Measurements from ENCODE around the gene ZCCHC24. TPM values are rescaled to one million over a fixed set of nuclear protein-coding genes. Genes with fewer than 3 reads are reported as not detected.

Gene ZCCHC24
- total RNA-seq (5.7 and 8.4 TPM in 2 replicates), polyA plus RNA-seq (4.7 and 5.2 TPM in 2 replicates), polyA minus RNA-seq (6.0 and 6.3 TPM in 2 replicates), Bru-seq, nascent RNA (percentile 45 among the genes with signal in this experiment), BruChase-seq, experiment 1, labeled RNA remaining after a 6-hour chase (percentile 46 among the genes with signal in this experiment), BruChase-seq, experiment 2, labeled RNA remaining after a 2-hour chase (percentile 46 among the genes with signal in this experiment)
- 4.5 and 4.6 TPM in 2 replicates for polyA plus RNA-seq (2011; cell fraction: cytosol; rRNA removed)
- polyA plus RNA-seq (2011; cell fraction: nucleus; rRNA removed), result 2.9 and 3.2 TPM in 2 replicates
- 3.6 and 6.8 TPM in 2 replicates for polyA plus RNA-seq (2012)
- polyA minus RNA-seq (2011; cell fraction: cytosol; rRNA and poly(A)+ RNA removed), result 2.6 TPM
- 1.9 and 2.9 TPM in 2 replicates for polyA minus RNA-seq (2011; cell fraction: nucleus; rRNA and poly(A)+ RNA removed)
- long read RNA-seq, full-length matches to known transcripts, result 6 of 11 reads
- long read RNA-seq, partial matches to known transcripts, result 0 of 11 reads
- long read RNA-seq, other reads (novel, unspliced or antisense), result 5 of 11 reads

DNA sequence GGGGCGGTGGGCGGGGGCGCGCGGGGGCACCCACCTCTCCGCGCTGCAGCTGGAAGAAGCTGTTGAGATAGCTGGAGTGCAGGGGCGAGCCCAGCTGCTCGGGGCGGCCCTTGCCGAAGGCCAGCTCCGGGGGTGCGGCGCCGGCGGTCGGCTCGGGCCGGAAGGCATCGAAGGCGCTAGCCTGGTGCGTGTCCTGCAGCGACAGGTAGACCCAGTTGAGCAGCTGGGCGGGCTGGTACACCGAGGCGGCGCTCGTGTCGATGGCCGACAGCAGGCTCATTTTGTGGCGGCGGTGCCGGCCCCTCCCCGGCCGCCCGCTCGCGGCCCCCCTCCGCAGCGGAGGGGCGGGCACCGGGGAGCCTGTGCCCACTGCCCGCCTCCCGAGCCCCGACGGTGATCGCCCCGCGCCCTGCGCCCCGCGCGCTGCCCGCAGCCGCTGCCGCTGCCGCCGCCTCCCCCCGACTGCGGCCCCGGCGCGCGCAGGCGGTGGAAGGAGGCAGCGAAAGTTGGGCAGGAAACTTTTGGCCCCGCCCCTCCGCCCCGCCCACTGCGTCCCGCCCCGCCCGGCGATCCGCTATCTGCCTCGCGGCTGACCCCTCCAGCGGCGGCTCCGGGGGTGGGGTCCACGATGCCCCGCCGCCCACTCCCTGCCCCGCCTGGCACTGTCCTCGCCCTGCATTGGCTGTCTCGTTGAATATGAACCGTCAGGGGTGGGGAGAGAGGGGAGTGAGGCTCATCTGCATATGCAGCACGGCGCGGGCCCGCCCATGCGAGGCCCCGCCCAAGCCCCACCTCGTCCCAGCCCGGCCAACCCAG is at the start of gene ZCCHC24:
TSS of gene ZCCHC24 (minus strand) at position 464 of the 816 bp plus-strand sequence. CDS start at position 280, 184 bp downstream.
- CTCF ChIA-PET, result interaction anchor here (0.8 to 2.7 kb wide), 6 partner anchors 10 to 71 kb away, joined by 3 to 20 read pairs (median 5); no protein-coding TSS in a partner anchor
- intact Hi-C loops (cut with micrococcal nuclease), result no loop called here
- BruUV-seq (replicated peaks), result no TSS peak
- peak within 1 kb of the TSS; percentile 45 to 65 (median 64) for H3K4me3 ChIP-seq (replicated peaks in 1 of 3; ENCODE audit: insufficient read depth in 1 of 3, low read depth in 1 of 3, low read length in 3 of 3)
- H3K79me2 ChIP-seq (ENCODE audit: control insufficient read depth, insufficient read depth, low read length), result no peaks in the 10 kb centered on the region
- peak within 1 kb of the TSS; percentile 92 for H3K4me2 ChIP-seq (ENCODE audit: insufficient read depth, low read length)
- no peaks in the 10 kb centered on the region for H3K36me3 ChIP-seq (ENCODE audit: control insufficient read depth in 2 of 2, extremely low read depth in 1 of 2, insufficient read depth in 2 of 2, low read length in 2 of 2)
- no peaks in the 10 kb centered on the region for H4K20me1 ChIP-seq (replicated peaks; ENCODE audit: control insufficient read depth, extremely low read depth, insufficient read depth, low read length)
- no peaks in the 10 kb centered on the region for H3K9me1 ChIP-seq (replicated peaks; ENCODE audit: control insufficient read depth, extremely low read depth, insufficient read depth, low read length)
- H3K9ac ChIP-seq (replicated peaks; ENCODE audit: extremely low read depth, insufficient read depth, low read length), result peak within 1 kb of the TSS; percentile 67
- H2AFZ ChIP-seq (ENCODE audit: low read depth, low read length), result peak within 1 kb of the TSS; percentile 99
- H3K9me3 ChIP-seq (replicated peaks; ENCODE audit: control insufficient read depth, insufficient read depth, low read length), result no peaks in the 10 kb centered on the region
- FAIRE-seq, result peak; percentile 92
- POLR2A ChIA-PET, result interaction anchor here (0.6 kb wide), 1 partner anchor 22 kb away, joined by 9 read pairs; no protein-coding TSS in a partner anchor
- no peaks in the 10 kb centered on the region for H3K27me3 ChIP-seq (ENCODE audit: control insufficient read depth in 2 of 2, insufficient read depth in 2 of 2, low read length in 2 of 2)
- H3K4me1 ChIP-seq (ENCODE audit: control insufficient read depth, extremely low read depth, insufficient read depth, low read length), result peaks cover 19% of the 10 kb centered on the region
- no peak within 1 kb of the TSS for H3K27ac ChIP-seq (ENCODE audit: insufficient read depth, low read depth, low read length)
- DNase-seq (ENCODE audit: low read depth, low spot score), result peak; percentile 98
- TF ChIP-seq POLR2AphosphoS5 (IDR thresholded peaks at IDR 0.05; ENCODE audit: insufficient read depth, low read depth, low read length) (peak; percentile 57), MYC (IDR thresholded peaks at IDR 0.05; ENCODE audit: low read depth, low read length) (no peak), POLR2A (IDR thresholded peaks at IDR 0.05; ENCODE audit: low read depth, low read length) (peak; percentile 62), GATA2 (IDR thresholded peaks at IDR 0.05; ENCODE audit: insufficient read depth, insufficient read length, low read depth, low read length) (no peak)
- dilution Hi-C loops (cut with MboI; ENCODE audit: extremely low pct_ligation_motif_present, low sequenced_read_pairs), result no loop called here

All from endothelial cell of umbilical vein (primary cell).